GM19240 (cell line): ENCODE data around the gene DIPK1A.

Experiments
- DNase-seq: peaks from one replicate; pipeline ENCODE4 v3.0.0; 2011; ENCODE audit warnings: low spot score; ENCODE audit not compliant: insufficient read length

Gene DIPK1A

DNA sequence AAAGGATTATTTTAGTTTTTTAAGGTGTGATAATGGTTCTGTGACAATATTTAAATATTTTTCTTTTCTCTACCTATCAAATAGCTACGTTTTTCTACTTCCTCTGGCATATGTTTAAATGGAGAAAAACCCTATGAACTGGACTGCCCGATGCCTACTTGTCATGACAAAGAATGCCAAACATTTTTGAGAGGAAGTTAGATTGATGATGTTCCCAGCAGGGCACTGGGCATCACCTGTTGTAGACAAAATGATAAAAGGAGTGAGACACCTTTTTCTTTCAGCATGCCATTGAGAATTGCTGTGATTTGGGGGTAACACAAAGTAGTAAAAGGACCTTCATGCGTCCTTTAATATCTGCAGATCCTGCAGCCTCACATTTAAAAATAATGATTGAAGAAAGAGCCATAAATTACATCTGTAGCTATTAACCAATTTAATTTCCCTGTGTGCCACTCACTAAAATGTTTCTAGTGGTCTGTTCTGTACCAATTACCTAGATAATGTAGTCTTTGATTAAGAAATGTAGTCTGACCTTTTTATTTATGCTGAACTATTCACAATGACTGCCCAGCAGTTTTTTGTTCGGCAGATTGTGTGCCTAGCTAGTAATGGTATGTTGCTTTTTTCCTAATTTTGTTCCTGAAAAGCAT lies 81.8 kb downstream of the DIPK1A start:
- DNase-seq, result no peak

DNA sequence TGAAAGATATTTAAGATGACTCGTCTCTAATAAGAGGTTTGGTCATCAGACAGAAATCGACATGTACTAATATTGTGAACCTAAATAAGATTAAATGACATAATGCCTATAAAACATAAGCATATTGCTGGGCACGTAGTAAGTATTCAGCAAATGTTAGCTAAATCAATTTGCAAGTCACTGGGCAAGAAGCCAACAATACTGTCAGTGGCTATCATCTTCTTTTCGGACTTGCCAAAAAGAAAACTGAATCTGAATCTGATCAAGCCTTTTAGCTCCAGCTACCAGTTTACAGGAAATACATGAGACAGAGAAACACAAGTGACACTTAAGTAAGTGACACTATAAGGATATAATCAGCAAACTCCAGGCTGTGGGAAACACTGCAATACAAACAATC lies 83.5 kb downstream of the DIPK1A start:
- no peak for DNase-seq

DNA sequence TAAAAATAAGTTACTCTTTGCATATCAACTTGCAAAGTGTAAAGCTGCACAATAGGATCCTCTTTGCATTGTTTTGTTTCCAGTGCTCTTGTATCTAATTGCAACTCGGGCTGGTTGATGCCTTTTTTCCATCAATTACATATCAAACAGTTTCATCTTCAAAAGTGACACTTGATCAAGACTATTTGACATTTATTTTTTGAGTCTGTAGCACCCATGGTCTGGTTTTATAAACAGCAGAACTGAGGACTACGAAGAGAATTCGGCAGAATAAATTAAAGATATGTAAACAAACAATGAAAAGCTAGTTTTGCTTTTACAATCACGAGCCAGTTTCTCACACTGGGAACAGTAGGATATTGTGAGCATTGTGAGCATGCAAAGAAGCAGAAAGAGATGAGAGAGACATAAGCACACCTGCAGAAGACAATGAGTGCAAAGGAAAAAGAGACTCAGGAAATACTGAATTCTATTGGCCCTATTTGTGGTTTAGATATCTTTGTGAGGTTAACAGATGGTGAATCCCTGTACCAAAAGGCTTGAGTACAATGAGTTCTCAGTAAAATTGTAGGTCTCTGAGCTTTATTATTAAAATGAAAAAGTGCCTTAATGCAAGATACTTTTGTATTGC lies 84.1 kb downstream of the DIPK1A start:
- no peak for DNase-seq

DNA sequence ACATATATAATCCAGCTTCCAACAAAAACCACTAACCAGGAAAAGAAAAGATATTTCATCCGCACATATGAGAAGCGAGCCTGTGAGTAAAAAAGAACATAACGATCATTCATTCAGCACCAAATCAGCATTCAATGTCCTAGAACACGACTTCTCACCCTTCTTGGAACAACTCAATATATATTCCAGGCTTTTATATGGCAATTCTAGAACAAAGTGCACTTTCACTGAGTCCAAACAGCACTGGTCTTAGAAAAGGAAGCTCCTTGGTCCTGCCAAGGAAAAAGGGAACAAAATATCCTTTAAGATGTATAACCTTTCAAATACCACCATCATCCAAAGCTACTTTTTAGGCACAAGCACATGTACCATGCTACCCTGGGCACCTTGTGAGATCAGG lies 84.9 kb downstream of the DIPK1A start:
- no peak for DNase-seq

DNA sequence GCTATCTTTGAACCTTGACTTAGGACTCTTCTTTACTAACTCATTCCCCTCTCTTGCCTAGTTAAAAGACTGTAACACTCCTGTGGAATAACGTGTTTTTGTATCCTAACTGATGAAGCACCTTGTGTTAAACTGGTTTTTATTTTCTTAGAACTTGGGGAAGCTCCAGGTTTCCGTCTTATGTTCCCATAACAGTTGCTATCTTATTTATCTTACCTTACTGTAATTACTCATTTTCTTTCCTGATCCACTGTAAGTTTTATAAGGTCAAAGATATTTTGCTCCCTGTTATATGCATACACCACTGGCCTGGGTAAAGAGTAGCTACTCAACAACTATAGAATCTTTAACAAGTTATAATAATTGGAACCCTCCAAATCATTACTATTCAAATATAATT lies 86.3 kb downstream of the DIPK1A start:
- no peak for DNase-seq

DNA sequence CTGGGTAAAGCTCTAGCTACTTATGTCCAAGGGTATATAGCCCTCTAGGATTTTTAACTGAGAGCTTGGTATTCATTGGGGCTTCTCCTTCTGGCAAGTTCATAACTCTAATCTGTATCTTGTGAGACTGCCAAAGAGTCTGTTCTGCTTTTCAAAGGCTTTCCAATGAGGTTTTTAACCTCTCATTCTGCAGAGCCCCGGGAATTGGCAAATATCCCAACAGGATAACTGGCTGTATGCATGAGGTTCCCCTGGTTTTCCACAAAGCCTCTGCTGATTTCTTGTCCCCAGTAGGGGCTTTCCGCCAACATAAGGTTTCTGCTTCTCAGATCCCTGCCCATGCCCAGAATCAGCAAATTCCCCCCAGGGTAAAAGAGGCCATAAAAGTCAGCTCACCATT lies 88.5 kb downstream of the DIPK1A start:
- DNase-seq, result no peak

DNA sequence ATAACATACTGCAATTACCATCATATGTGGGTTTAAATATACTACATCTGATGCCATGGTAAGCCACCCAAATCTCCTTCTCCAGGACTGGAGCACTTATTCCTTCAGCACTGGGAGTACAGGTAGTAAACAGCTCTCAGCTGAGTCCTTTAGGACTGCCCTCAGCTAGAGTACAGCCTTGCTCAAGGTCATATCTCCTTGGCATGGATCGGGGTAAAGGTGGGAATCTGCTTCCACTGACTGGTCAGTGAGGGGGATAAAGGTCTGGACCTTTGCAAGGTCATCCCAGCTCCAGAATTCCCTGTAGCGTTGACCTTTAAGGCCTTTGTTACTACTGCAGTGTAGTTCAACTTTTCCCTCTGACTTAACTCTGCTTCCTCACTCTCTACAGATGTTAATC lies 90.7 kb downstream of the DIPK1A start:
- DNase-seq, result no peak

DNA sequence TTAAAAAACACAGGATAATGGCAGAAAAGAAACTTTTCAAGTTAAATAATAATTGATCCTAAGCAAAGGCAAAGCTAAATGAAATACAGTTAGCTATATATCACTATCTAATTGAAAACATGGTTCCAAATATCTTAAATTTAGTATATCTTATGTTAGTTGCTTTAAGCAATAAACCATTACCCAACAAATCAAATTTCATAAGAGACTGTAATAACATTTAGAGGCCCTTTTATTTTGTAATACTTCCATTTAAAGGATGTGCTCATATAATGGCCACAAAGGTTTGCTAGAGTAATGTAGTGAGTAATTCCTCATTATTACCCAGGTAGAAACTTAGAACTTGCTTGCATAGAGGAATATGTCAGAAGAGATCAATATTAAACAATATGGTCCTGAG lies 97.1 kb downstream of the DIPK1A start:
- DNase-seq, result no peak

DNA sequence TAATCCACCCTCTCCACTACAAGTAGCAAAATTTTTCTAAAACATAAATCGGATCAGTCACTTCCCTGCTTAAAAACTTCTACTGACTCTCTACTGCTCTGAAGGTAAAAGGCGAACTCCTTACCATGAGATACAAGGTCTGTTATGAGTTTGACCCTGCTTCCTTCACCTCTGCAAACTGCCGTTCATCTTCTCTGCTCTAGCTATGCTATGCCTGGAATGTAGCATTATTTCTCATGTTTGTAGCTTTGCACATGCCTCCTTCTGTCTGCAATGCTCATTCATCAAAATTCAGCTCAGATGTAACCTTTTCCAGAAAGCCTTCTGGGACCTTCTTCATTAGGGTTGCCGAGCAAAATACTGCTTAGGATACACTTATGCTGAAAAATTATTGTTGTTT lies 98.7 kb downstream of the DIPK1A start:
- DNase-seq, result no peak

DNA sequence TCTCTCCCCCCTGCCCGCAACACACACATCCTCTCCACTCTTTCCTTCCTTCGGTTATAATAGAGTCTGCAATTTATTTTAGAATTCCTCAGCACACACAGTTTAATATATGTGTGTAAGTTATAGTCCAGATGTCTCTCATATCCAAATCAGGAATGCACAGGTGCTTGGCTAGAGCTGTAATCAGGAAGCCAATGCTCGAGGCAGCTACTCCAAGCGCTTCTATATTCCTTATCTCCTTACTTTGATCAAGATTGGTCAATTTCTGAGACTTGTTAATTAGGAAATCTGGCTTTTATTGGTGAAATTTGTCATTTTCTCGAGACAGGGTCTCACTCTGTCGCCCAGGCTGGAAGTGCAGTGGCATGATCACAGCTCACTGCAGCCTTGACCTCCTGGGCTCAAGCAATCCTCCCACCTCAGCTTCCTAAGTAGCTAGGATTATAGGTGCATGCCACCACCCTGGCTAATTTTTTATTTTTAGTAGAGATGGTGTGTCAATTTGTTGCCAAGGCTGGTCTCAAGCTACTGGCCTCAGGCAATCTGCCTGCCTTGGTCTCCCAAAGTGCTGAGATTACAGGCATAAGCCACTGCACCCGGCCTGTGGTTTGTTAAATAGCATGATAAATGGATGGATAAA lies 101.7 kb downstream of the DIPK1A start:
- DNase-seq, result no peak

DNA sequence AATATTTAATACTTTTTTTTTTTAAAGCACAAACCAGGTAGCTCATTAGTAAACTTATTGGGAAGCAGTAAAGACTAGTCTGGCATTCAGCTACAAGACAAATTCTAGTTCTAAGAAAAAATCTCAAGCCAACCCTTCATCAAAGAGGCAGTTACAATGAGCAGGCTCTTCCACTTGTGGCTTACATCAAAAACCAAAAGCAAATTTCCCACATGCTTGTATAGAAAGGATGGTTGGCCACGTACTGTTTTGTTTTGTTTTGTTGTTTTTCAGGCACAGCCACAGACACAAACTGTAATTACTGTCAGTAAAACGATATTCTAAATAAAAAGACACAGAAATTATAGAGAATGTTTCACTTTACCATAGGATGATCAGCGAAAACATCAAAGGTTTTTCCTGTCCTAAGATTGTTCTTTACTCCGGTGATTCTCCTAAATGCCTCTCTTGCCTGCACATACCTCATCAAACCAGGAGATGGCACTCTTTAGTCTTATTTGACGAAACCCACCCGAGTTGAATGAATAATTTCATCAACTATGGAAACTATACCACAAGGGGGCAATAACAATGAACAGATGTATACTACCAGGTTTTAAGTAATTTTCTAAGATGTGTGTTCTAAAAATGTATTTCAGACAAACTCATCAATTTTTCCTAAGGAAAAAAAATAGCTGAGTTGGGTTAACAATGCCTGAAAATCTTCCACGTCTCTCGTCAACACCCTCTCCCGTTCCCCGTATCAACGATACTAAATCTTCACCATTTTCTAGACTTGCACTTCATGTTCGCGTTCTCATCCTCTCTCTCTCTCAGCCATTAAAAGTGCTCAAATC lies 102.5 kb downstream of the DIPK1A start:
- DNase-seq, result peak; percentile 23

DNA sequence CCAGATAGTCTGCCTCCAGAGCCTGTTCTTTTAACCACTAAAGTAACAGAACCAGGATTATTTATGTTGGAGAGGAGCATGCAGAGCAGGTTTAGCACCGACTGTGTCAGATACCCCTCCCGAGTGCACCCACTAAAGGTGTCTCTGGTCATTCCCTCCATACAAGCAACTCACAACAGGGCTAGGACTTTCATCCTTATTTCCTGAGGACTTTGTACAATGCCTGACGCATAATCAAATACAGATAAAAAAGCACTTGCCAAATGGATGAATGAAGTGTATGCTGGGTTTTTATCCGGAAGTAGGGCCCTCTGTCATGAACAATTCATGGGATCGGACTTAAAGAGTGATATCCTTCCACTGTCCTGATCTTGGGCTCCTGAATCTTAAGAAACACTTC lies 103.4 kb downstream of the DIPK1A start:
- DNase-seq, result no peak

DNA sequence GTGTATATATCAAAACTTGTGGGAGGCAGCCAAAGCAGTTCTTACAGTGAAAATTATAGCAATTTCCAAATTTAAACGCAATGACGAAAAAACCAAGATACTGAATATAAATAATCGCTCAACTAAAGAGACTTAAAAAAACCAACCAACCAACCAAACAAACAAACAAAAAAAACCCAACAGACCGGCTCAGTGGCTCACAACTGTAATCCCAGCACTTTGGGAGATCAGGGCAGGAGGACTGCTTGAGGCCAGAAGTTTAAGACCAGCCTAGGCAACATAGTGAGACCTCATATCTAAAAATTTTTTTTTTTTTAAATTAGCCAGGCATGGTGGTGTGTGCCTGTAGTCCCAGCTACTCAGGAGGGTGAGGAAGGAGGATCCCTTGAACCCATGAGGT lies 106.0 kb downstream of the DIPK1A start:
- no peak for DNase-seq

DNA sequence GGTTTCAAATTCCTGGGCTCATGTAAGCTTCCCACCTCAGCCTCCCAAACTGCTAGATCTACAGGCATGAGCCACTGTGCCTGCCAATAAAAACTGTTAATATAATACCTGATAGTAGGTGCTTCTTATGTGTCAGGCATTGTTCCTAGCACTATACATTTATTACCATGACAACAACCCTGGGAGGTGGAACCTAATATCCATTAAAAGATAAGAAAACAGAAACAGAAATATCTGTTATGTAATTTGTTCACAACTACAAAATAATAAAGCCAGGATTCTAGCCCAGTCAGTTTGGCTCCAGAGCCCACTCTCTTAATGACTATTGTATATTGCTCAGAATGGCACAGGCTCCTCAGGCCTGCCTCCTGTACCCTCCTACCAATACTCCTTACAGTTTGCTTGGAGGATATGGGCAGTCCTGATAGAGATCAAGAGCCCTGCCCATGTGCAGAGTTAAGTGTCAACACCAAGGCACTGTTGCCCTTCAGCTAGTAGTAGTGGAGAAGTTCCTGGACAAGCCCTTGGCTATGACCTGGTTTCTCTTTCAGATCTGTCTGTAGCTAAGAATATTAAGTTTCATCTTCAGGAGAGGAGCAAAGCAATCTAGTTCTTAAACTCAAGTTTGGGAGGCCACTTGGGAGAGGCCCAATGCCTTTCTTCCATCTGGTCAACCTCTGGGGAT lies 107.0 kb downstream of the DIPK1A start:
- DNase-seq, result no peak

DNA sequence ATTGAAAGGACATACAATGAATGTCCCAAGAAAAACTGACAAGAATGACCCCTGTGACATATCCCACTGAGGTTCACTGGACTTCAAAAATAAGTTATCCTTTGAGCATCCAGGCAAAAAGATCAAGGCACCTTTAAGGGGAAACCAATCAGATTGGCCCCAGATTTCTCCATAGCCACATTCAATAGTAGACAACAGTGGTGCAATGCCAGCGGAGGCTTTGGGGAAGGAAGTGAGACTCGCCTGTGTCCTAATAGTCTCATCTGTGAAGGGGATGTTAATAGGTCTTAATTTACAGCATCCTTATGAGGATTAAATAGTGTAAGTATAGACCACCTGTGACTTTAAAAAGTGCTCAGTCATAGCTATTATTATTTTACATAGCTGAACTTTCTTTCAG lies 108.0 kb downstream of the DIPK1A start:
- no peak for DNase-seq

DNA sequence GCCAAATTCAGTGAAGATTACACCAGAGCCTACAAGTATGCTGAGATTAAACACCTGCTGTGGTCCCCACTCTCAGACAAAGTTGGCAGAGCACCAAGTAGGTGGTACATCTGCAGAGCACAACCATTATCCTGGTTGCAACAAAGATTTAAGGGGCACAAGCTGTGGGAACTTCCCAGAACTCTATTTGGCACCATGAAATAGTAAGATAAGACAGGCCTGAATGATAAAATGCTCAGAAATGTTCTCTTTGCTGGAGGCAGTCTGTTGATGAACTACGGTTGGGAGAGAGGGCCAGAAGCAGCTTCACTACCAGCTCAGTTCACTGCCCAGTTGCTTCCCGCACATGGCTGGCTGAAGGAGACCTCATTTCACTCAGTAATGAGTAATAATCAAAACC lies 109.5 kb downstream of the DIPK1A start:
- DNase-seq, result no peak

DNA sequence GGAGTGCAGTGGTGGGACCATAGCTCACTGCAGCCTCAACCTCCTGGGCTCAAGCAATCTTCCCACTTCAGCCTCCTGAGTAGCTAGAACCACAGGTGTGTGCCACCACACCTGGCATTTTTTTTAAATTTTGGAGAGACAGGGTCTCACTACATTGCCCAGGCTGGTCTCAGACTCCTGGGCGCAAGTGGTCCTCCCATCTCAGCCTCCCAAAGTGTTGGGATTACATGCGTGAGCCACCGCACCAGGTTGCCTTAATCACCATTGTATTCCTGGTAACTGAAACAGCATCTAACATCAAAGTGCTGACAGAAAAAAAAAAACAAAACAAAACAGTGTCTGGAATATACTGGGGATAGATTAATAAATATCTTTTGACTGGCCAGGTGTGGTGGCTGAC lies 111.2 kb downstream of the DIPK1A start:
- DNase-seq, result no peak

DNA sequence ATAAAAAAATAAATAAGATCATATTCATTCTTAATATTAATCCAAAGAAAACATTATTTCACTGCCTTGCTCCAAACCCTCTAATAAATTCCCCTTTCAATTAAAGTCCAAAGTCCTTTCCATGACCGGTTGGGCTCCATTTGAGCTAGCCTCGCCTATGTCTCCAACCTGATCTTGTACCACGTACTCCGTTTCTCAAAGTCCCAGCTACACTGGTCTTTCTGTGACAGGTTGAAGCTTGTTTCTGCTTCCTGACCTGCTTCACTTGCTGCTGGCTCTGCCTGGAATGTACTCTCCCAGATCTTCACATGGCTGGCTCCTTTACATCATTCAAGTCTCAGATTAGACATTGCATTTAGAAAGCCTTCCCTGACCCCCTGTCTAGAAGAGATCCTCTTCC lies 113.1 kb downstream of the DIPK1A start:
- DNase-seq, result no peak

DNA sequence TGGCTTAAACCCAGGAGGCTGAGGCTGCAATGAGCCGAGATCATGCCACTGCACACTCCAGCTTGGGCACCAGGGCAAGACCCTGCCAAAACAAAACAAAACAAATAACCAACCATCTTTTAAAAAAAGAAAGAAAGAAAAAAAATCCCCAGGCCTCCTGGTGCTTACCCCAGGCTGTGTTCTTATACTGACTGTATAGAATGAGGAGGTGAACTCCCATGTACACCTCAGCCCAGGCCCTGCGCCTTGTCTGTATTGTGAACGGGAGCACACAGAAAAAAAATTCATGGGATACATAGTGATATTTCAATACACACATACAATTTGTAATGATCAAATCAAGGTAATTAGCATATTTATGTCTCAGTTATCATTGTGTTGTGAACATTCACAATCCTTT lies 115.4 kb downstream of the DIPK1A start:
- no peak for DNase-seq

DNA sequence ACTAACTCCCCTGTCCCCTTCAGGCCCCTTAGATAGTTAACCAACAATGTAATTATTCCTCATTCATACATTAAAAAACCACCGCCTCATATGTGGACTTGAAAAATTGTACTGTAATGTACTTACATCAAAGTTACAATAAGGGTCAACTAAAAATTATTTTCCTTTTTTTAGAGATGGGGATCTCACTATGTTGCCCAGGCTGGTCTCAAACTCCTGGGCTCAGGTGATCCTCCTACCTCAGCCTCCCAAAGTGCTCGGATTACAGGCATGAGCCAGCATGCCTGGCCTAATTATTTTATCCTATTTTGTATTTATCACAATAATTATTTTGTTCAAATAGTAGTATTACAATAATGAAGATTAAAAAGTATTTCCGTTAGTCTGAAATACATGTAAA lies 116.8 kb downstream of the DIPK1A start:
- no peak for DNase-seq
